ENCODE measurements around the gene RRAS2.

RRAS2 gene

GRCh38 chr11:14308114-14308896 lies 50.7 kb downstream of the RRAS2 start:
- DNase-seq = peak; percentile 38
- Histone ChIP-seq H3K27ac (no peak overlapping the region), H3K36me3 (replicated peaks) (no peaks in the 10 kb centered on the region), H3K27me3 (replicated peaks) (no peaks in the 10 kb centered on the region), H3K4me3 (ENCODE audit: low read depth, low read length) (no peak overlapping the region)
- peak; percentile 70 for TF ChIP-seq CTCF (IDR thresholded peaks at IDR 0.05; ENCODE audit: low read depth, low read length, missing control alignments)
- in situ Hi-C loops (cut with HindIII; ENCODE audit: low pct_ligation_motif_present, low sequenced_read_pairs) = no loop called here

GRCh38 chr11:14306481-14306880 lies 52.5 kb downstream of the RRAS2 start:
- no peaks in the 10 kb centered on the region for H3K36me3 ChIP-seq (replicated peaks)
- no peak overlapping the region for H3K4me3 ChIP-seq (ENCODE audit: low read depth, low read length)
- TF ChIP-seq CTCF (IDR thresholded peaks at IDR 0.05; ENCODE audit: low read depth, low read length, missing control alignments) = peak; percentile 49
- H3K27ac ChIP-seq = no peak overlapping the region
- in situ Hi-C loops (cut with HindIII; ENCODE audit: low pct_ligation_motif_present, low sequenced_read_pairs) = no loop called here
- H3K27me3 ChIP-seq (replicated peaks) = no peaks in the 10 kb centered on the region
- no peak for DNase-seq

GRCh38 chr11:14305649-14306048 lies 53.3 kb downstream of the RRAS2 start:
- no peak for DNase-seq
- no peak for TF ChIP-seq CTCF (IDR thresholded peaks at IDR 0.05; ENCODE audit: low read depth, low read length, missing control alignments)
- Histone ChIP-seq H3K27ac (no peak overlapping the region), H3K36me3 (replicated peaks) (no peaks in the 10 kb centered on the region), H3K4me3 (ENCODE audit: low read depth, low read length) (no peak overlapping the region), H3K27me3 (replicated peaks) (no peaks in the 10 kb centered on the region)
- in situ Hi-C loops (cut with HindIII; ENCODE audit: low pct_ligation_motif_present, low sequenced_read_pairs) = no loop called here

- in situ Hi-C loops (cut with HindIII; ENCODE audit: low pct_ligation_motif_present, low sequenced_read_pairs) = no loop called here
- TF ChIP-seq CTCF (IDR thresholded peaks at IDR 0.05; ENCODE audit: low read depth, low read length, missing control alignments) = no peak
- H3K36me3 ChIP-seq (replicated peaks) = no peaks in the 10 kb centered on the region
Observed at GRCh38 chr11:14304601-14305000, 54.4 kb downstream of the RRAS2 start.

GRCh38 chr11:14300661-14301304 lies 58.2 kb downstream of the RRAS2 start:
- no peak overlapping the region for H3K4me3 ChIP-seq (ENCODE audit: low read depth, low read length)
- H3K27me3 ChIP-seq (replicated peaks) = no peaks in the 10 kb centered on the region
- no peaks in the 10 kb centered on the region for H3K36me3 ChIP-seq (replicated peaks)
- DNase-seq = peak; percentile 76
- H3K27ac ChIP-seq = no peak overlapping the region
- peak; percentile 91 for TF ChIP-seq CTCF (IDR thresholded peaks at IDR 0.05; ENCODE audit: low read depth, low read length, missing control alignments)
- in situ Hi-C loops (cut with HindIII; ENCODE audit: low pct_ligation_motif_present, low sequenced_read_pairs) = no loop called here

More at GRCh38 chr11:14304601-14305000, 54.4 kb downstream of the RRAS2 start:
- Histone ChIP-seq H3K27me3 (replicated peaks) (no peaks in the 10 kb centered on the region), H3K4me3 (ENCODE audit: low read depth, low read length) (no peak overlapping the region), H3K27ac (no peak overlapping the region)
- no peak for DNase-seq
